Measurements from ENCODE around the gene PIN1. TPM values are rescaled to one million over a fixed set of nuclear protein-coding genes. Genes with fewer than 3 reads are reported as not detected.

Gene PIN1
- total RNA-seq, 1 experiment from 2014 or later, result 107 TPM

DNA sequence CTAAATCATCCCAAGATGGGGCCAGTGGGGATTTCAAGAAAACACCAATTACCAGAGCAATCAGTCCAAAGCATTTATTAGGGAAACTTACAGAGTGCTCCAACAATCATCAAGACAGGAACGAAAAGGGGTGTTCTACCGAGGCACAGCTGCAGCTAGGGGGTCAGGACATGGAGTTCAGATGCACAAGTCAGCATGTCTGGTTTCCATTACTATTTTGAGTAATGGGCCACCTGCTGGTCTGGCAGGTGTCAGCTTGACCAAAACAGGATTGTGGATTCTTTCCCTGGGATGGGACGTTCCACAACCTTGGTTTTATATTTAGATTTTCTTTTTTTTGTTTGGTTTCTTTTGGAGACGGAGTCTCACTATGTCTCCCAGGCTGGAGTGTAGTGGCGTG, 11.3 kb upstream of the PIN1 start:
- peaks cover 8% of the 10 kb centered on the region; the same call in 1 of the 2 replicates for H3K36me3 Mint-ChIP-seq
- ChIA-PET CTCF (no interaction called here), POLR2A (no interaction called here)
- H3K27ac Mint-ChIP-seq, result peak overlapping the region; percentile 85; the same call in 1 of the 2 replicates
- DNase-seq (ENCODE audit: low spot score), result no peak
- no peaks in the 10 kb centered on the region for H3K27me3 Mint-ChIP-seq (ENCODE audit: low read depth)
- H3K4me3 Mint-ChIP-seq, result no peak overlapping the region
- ATAC-seq, result no peak
- peaks cover 15% of the 10 kb centered on the region for H3K4me1 Mint-ChIP-seq
- H3K9me3 Mint-ChIP-seq, result no peaks in the 10 kb centered on the region
- TF ChIP-seq NFE2L1 (CRISPR knock-in tag; IDR thresholded peaks at IDR 0.05) (no peak), ZNF423 (CRISPR knock-in tag; IDR thresholded peaks at IDR 0.05) (no peak), ESRRA (CRISPR knock-in tag; IDR thresholded peaks at IDR 0.05; ENCODE audit: borderline replicate concordance) (no peak), NR3C1 (CRISPR knock-in tag; conservative IDR thresholded peaks at IDR 0.05; ENCODE audit: low read depth) (no peak), TEAD4 (CRISPR knock-in tag; IDR thresholded peaks at IDR 0.05) (no peak), ZBTB43 (CRISPR knock-in tag; IDR thresholded peaks at IDR 0.05) (no peak), ARID4B (CRISPR knock-in tag; IDR thresholded peaks at IDR 0.05; ENCODE audit: borderline replicate concordance) (no peak), GABPB1 (CRISPR knock-in tag; IDR thresholded peaks at IDR 0.05) (no peak), TEAD1 (CRISPR knock-in tag; IDR thresholded peaks at IDR 0.05) (no peak), ZSCAN18 (CRISPR knock-in tag; IDR thresholded peaks at IDR 0.05) (no peak), ZNF138 (CRISPR knock-in tag; conservative IDR thresholded peaks at IDR 0.05) (no peak), PRRX2 (CRISPR knock-in tag; IDR thresholded peaks at IDR 0.05) (no peak)
- TF ChIP-seq, protein P1, sequence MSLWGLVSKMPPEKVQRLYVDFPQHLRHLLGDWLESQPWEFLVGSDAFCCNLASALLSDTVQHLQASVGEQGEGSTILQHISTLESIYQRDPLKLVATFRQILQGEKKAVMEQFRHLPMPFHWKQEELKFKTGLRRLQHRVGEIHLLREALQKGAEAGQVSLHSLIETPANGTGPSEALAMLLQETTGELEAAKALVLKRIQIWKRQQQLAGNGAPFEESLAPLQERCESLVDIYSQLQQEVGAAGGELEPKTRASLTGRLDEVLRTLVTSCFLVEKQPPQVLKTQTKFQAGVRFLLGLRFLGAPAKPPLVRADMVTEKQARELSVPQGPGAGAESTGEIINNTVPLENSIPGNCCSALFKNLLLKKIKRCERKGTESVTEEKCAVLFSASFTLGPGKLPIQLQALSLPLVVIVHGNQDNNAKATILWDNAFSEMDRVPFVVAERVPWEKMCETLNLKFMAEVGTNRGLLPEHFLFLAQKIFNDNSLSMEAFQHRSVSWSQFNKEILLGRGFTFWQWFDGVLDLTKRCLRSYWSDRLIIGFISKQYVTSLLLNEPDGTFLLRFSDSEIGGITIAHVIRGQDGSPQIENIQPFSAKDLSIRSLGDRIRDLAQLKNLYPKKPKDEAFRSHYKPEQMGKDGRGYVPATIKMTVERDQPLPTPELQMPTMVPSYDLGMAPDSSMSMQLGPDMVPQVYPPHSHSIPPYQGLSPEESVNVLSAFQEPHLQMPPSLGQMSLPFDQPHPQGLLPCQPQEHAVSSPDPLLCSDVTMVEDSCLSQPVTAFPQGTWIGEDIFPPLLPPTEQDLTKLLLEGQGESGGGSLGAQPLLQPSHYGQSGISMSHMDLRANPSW (CRISPR knock-in tag; conservative IDR thresholded peaks at IDR 0.05; ENCODE audit: low read depth), result no peak

DNA sequence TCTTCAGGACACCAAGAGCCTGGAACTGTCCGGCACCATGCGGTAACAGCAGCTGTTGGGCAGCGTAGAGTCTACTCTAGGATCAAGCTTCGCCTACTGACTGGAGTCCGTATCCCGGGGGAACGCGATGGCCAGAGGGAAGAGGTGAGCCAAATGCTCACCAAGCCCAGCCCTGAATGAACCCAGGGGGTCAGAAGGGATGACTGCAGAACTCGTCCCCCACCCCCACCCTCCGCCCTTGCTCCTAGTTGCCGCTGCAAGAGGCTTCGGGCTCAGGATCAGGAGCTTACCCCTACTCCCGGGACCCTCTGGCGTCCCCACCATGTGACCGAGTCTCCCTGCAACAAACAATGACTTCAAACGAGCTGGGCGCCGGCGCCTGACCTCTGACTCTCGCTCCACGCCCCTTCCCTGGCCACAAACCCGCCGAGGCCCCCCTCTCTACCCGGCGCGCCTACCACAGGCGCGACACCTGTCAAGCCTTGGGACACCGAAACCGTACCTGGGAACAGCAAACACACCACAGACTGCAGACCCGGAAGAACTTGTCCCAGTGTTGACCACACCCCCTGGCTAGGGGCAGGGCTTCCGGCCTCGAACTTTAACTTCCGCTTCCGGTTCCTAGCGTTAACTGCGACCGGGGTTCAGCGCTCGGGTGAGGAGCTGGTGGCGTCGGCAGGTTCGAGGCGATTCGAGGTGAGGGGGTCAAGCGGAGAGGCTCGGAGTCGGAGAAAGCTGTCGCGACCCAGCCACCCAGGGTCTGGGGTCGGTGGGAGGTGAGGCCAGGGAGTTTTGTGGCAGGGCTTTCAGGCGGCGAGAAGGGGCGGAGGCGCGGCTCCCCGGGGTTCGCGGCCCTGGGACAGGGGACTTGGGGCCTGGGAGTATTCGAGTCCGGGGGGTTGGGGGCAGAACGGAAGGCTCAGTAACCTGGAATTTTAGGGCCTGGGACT, 7.6 kb upstream of the PIN1 start, which contains the start of gene UBL5:
UBL5 (plus strand) TSS at position 630 of the 950 bp plus-strand sequence. CDS start 420 bp downstream, outside the sequence.
- Mint-ChIP-seq H3K4me1 (peaks cover 10% of the 10 kb centered on the region), H3K27ac (peak within 1 kb of the TSS; percentile 100), H3K36me3 (peaks cover 18% of the 10 kb centered on the region), H3K9me3 (no peaks in the 10 kb centered on the region), H3K27me3 (ENCODE audit: low read depth) (no peaks in the 10 kb centered on the region), H3K4me3 (peak within 1 kb of the TSS; percentile 100)
- ATAC-seq (peak; percentile 93), DNase-seq (ENCODE audit: low spot score) (peak; percentile 90)
- POLR2A ChIA-PET, result interaction anchor here (0.9 to 1.4 kb wide), 2 partner anchors 12 to 59 kb away, joined by 3 read pairs; partner anchors contain the start of gene ZNF846
- CTCF ChIA-PET, result interaction anchor here (0.7 to 1.5 kb wide), 6 partner anchors 19 to 471 kb away, joined by 3 to 8 read pairs (median 4); no protein-coding TSS in a partner anchor
- TF ChIP-seq CREM (CRISPR knock-in tag; IDR thresholded peaks at IDR 0.05) (peak; percentile 55; the same call in 1 of the 2 replicates), GTF2I (CRISPR knock-in tag; conservative IDR thresholded peaks at IDR 0.05) (no peak), USF1 (CRISPR knock-in tag; IDR thresholded peaks at IDR 0.05) (peak; percentile 80), ZNF232 (CRISPR knock-in tag; IDR thresholded peaks at IDR 0.05) (peak; percentile 90; the same call in 1 of the 2 replicates), USF2 (CRISPR knock-in tag; IDR thresholded peaks at IDR 0.05) (peak; percentile 76)
- TF ChIP-seq, protein P2, sequence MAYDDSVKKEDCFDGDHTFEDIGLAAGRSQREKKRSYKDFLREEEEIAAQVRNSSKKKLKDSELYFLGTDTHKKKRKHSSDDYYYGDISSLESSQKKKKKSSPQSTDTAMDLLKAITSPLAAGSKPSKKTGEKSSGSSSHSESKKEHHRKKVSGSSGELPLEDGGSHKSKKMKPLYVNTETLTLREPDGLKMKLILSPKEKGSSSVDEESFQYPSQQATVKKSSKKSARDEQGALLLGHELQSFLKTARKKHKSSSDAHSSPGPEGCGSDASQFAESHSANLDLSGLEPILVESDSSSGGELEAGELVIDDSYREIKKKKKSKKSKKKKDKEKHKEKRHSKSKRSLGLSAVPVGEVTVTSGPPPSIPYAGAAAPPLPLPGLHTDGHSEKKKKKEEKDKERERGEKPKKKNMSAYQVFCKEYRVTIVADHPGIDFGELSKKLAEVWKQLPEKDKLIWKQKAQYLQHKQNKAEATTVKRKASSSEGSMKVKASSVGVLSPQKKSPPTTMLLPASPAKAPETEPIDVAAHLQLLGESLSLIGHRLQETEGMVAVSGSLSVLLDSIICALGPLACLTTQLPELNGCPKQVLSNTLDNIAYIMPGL (CRISPR knock-in tag; IDR thresholded peaks at IDR 0.05), result peak; percentile 58; the same call in 1 of the 2 replicates
